Epidermal melanocyte (primary cell): ENCODE measurements around the gene KCNT1.

Experiments
- DNase-seq: peaks from one replicate; pipeline ENCODE4 v3.0.0; 2011; ENCODE audit warnings: low spot score; ENCODE audit not compliant: insufficient read length

Gene KCNT1

DNA sequence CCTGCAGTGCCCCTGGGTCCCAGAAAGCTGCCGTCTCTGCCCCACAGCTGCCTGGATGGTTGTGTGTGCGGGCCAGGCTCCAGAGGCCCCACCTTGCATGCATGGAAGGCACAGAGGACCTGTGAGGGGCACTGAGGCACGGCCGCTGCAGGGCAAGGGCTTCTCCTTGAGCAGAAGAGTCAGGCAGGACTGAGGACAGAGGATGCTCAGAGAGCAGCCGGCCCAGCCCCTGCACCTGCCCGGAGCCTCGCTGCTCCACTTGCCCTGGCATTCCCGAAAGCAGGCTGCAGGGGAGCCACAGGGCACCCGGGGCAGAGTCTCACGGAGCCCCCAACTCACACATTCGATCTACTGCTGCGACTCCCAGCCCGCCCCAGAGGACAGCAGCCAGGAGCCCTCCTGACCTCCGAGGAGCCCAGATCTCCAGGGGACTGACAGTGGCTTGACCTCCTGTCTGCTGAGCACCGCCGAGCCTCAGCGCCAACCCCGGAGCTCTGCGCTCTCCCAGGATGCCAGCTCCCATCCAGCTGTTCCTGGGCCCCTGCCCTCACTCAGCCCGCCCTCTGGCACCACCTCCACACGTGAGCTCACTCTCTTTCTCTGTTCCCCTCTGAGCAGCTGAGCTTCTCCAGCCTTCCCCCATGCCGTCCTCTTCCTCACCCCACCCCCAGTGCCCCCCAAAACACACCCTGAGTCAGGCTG is 95.0 kb downstream of the KCNT1 start:
- DNase-seq = no peak

DNA sequence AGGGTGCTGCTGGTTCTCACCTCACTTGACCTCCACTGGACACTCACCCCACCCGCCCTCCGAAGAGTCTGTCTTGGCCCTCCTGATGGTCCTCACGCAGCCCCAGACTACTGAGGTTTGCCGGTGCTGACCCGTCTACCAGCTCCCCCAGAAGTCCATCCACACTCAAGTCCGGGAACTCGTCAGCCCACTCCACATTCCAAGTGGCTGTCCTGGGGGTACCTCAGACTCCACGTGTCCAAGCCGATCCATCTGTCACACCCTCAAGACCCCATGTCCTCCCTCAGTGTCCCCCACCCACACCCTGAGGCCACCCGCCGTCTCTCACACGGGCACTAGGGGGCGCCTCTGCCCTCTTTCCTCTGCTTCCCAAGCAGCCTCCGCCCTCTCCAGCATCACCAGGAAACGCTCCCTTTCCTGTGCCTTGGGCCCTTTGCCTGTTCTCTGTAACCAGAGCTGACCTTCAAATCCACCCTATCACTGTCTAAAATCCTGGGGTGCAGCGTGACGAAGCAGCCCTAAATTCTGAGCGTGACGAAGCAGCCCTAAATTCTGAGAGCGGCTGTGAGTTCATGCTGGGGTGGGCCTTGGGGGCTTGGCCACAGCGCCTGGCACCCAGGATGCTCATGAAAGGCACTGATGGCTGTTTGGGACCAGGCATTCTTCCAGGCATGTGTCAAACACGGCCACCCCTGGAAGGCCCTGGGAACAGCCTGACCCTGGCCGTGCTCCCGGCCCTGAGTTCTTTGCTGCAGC is 95.7 kb downstream of the KCNT1 start:
- DNase-seq = no peak

DNA sequence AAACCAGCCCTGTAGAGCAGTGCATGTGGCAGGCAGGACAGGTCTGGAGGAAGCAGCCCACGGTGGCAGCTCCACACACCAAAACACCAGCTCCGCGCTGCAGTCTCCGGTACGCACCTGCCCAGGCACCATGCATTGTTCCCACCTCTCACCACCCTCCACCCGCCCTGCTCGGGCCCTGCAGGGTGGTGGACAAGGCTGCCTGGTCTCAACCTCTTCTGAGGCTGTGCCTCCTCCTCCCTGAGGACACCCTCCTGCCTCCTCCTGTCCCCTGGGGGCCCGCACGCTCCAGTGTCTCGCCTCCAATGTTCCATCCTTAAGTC is 96.2 kb downstream of the KCNT1 start:
- no peak for DNase-seq

DNA sequence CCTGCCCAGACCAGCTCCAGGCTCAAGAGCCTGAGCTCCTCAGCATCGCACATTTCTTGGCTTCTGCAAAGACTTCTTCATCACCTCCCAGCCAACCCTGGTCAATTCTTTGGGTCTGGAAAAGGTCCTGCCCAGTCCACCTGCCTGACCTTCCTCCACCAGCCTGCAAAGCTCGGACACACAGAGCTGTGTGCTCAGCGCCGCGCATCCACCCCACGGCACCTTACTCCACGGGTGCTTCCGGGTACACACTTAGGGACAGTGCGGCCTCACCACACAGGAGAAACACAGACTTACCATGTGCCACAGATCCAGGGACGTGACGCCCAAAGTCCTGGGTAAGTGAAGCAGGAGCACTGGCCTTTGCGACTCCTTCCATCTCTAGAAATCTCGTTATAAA is 97.3 kb downstream of the KCNT1 start:
- DNase-seq = no peak

DNA sequence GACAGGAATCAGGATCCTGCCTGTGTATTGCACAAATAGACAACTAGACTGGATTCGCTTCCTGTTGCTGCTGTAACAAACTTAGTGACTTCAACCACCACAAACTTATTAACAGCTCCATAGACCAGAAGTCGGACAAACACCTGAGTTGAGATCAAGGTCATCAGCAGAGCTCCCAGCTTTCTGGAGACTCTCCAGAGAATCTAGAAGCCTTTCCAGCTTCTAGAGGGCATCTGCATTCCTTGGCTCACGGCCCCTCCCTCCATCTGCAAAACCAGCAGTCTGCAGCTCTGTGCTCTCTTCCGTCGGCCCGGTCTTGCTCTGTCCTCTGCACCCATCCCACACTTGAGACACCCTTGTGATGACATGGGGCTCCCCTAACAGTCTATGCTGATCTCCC is 99.1 kb downstream of the KCNT1 start:
- no peak for DNase-seq

DNA sequence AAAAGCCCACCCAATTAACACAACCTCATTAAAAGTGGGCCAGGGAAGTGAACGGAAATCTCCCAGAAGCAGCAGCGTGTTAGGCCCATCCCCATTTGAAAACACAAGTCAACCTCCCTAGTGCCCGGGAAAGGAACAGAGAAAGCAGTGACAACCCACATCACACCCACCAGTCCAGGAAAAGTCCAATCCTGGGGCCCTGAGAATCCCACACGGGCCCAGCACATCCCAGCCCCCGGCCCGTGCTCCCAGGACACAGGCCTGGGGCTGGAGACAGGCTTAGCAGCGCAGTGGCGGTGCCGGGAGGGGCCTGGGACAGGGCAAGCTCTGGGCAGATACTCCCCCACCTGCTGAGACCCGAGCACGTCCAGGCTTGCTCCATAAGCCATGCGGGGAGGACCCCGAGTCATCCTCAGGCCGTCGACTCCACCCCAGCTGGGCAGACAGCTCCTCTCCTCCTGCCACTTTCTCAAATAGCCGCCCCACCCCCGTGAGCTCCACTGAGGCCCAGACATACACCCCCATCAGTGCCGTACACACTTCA is 101.0 kb downstream of the KCNT1 start:
- no peak for DNase-seq

DNA sequence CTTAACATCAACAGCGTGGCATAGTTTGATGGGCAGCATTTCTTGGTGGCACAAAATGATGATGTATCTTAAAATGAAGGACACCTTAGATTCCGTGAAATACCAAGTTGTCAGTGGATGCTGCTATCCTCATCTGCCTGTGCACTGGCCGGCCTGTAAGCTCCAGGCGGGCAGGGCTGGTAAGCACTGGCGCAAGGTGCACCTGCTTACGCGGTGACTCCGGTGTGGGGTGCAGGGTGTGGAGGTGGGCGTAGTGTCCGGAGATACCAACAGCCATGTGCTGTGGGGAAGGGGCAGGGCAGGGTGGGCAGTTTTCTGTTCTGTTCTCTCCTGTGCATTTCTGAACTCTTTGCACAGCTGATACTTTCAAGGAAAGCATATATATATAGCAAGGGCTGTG is 101.5 kb downstream of the KCNT1 start:
- DNase-seq = no peak

DNA sequence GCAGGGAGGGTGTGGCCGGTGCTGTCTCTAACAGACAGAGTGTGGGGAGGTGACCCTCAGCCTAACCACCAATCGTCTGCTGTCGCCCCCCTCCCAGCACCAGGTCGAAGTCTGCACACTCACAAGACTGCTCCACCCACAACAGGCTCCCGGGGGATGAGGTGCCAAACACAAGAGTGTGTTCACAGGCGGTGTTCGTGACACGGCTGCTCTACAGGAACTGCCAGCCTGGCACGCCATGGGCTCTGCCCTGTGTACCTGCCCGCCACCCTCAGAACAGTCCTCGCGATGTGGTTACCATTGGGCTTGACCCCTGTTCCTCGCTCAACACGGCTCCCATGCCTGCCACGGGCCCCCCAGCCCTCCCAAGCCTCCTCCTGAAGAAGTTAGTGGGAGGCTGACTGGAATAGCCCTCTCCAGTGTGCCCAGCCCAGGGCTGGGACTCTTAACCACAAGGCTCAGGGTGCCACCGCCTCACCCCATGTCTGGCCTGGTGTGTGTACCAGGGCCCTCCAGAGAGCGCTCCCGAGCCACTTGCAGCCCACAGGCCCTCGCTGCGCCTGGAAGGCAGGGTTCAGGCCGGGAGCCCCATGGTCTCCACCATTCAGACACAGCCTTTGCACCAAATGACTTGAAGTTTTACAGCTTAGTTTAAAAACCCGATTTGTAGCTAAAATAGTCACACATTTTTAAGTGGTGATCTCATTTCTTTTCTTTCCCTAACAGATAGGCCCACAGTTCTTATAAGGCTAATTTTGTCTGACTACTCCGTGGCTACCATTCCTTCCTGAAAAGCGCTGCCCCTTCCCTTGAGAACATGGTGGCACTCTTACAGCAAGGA is 102.8 kb downstream of the KCNT1 start:
- no peak for DNase-seq

DNA sequence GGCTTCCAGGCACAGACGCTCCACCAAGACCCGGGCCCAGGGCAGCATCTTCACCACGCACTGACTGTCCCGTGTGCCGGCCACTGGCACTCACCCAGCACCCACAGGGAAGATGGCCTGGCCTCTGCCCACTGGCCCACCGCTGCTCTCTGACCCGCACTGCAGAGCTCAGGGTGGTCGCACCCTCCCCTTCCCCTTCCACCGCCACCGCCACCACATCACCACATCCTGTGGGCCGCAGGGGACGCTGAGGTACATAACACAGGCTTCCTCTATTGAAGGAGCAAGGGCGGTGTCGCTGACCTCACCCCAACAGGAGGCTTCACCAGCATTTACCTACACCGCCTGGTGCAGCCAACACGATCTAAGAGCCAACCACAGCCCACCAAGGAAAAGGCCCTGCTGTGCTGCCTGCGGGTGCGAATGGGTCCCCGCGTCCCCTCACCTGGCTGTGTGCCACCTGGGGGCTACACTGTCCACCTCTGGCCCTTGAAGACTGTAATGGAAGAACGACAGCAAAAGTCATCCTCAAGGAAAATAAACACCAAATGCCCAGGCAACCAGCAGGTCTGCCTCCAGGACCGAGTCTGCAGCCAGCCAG is 103.5 kb downstream of the KCNT1 start:
- no peak for DNase-seq

DNA sequence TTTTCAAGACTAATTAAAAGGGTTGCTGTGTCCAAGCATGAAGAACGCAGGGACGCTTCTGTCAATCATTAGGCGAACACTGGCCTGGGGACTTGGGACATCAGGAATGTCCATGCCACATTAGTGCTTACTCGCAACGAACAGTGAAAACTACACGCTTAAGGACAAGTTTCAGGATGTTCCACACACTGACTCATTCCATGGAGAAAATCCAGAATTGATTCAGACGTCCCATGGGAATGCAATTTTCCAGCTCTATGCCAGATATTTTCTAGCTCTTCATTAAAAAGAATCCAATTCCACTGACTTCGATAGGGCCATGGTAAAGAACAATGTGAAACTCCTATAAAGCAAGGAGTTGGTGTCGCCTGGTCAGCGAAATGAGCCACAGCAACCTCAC is 107.2 kb downstream of the KCNT1 start:
- peak; percentile 13 for DNase-seq

DNA sequence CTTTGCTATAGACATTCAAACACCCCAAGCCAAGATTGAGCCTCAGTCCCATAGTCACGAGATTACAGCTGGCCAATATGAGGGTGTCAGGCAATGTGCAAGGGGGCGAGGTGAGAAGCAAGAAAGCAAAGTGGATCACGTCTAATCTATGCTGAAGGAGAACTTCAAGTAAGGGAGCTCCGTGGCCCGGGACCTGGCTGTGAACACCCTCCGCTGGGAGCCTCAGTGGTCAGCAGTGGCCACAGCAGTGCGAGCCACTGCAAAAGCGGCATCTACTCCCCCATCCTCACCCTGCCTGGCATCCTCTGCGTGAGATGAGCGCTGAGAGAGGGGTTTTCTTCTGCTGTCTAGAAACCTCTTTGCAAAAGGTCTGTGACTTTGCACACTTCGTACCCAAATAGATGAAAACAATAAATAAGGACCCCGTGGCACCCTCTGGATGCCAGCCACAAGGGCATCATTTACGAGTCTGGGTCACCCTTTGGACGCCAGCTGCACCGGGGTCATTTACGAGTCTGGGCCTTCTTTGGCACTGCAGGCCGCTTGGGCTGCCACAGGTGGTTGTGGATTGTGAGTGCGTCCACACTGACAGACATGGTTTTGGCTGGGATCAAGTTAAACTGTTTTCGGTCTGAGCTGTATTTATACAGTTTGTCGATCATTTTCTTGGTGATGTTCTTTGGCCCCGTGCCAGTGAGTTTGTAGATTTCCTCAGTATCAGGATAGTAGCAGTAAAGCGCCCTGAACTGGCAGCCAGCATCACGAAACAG is 109.0 kb downstream of the KCNT1 start:
- no peak for DNase-seq

DNA sequence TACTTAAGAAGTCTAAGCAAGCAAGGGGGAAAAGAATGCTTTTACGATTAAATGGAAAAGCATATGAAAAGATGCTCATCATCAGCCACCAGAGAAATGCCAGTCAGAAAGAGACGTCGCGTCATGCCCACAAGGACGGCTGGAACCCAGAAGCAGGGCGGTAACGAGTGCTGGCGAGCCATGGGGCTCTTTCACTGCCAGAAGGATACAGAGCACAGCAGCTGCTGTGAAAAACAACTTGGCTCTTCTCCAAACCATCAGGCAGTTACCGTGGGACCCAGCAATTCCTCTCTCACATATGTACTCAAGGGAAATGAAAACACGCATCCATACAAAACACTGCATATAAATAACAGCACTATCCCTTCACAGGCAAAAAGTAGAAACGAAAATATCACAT is 109.8 kb downstream of the KCNT1 start:
- no peak for DNase-seq

DNA sequence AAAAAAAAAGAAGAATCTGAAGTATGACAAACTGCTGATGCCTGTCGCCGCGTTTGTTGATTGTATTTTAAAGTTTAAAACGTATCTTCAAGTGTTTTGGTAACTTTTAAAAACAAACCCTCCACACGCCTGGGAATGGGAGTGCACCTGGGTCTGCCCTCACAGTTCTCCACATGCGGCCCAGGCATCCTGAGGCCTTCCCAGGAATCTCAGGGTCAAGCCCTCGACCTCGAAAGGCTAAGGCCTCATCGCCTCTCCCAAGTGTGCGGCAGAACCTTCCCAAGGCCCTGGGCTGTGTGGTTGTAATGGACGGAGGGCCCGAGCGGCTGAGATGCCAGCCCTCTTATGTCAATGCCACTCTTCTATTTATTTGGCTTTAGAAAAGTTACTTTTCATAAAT is 111.0 kb downstream of the KCNT1 start:
- no peak for DNase-seq

DNA sequence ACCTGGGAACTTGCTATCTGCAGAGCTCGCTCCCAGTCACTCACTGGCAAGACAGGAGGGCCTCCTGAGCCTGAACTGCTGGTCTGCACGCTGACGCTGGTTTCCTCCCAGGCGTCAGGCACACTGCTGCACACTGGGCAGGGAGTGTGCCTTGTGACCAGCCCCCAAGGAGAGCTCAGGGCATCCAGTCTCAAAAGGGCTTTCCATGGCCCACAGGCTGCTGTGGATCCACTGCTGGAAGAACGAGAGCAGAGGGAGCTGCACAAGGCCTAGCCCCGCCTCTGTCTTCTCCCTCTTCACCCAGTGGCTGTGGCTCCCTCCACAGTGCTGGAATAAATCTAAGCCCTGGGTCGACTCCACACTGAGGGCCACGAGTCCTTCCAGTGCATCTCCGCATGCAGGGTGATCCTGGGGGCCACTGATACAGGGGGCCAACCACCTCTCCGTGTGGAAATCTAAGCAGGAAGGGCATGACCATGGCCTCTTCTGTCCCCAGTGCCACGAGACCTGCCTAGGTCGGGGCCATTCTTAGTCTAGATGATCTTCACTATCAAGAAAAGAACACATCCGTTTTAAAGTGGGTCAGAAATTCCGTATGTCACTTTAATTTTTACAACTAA is 111.8 kb downstream of the KCNT1 start:
- no peak for DNase-seq

DNA sequence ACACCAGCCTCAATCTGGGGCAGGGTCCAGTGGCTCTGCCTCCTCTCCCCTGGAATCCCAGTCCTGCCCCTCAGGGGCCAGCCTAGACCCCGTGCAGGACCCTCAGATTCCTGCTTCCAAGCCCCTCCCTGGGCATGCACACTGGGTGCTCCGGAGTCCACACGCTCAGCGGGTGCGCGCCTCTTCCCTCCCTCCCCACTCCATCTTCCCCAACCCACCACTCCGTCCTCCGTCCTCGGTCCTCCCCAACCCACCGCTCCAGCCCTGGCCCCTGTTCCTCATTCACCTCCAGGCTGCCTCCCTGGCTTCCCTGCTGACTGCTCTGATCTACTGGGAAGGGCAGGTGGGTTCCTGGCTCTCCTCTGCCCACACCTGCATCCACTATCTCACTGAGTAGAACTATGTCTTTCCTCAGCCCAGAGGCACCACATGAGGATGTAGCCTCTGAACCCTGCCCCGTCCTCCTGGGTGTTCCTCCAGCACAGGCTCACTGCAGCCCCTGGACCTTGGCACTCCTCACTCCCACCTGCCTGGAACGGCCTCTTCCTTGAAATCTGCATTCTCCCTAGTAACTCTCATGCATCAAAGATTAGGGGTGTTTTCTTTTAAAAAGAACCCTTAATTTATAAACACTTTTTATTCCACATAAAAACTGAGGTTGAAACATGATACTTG is 112.6 kb downstream of the KCNT1 start:
- no peak for DNase-seq

DNA sequence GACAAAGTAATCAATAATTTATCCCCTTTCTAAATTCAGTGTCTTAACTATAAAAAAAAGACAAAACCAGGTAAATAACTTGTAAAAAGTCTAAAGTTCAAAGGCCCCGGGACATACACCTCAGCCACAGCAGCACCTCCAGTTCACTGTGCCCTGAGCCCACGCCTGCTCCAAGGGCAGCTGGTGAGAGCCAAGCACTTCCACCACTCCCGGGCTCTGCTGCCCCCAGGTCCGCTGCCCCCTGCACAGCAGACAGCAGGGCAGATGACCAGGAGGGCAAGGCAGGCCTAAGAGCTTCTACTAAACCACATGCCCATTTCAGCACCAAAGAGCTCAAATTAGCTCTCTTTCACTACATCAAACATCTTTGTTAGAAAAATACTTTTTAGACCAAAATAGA is 113.4 kb downstream of the KCNT1 start:
- DNase-seq = no peak

DNA sequence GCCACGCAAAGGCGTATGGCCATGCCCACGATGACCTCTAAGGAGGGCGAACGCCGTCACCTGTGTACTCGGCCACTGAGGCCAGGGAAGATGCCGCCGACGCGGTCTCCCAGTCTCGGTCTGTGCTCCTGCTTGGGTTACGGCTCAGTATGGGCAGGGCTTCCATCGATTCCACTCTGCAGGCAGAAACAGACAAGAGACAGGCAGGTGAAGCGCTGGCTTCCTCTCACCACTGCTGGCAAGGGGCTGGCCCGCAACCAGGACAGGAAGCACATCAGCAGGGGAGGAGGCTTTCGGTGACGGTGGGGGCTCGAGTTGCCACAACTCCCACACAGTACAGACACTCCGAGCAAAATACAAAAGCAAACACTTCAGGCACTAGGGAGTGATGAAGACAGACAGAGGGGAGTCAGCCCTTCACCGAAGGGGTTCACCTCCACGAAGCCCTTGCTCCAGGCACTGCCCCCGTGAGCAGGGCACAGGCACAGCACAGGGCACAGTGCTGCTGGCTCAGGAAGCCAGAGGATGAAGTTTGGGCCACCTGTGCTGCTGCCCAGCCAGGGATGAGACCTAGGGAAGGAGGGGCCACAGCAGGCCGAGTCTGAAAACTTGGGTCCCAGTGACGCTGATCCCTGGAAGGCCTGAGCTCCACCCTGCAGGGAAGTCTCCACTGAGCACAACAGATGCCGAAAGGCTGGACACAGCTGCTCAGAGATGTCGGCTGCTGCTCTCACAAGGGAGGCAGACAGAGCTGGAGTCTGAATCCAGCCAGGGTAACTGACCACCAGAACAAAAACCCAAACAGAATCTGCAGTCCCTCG is 114.1 kb downstream of the KCNT1 start:
- DNase-seq = peak; percentile 5

DNA sequence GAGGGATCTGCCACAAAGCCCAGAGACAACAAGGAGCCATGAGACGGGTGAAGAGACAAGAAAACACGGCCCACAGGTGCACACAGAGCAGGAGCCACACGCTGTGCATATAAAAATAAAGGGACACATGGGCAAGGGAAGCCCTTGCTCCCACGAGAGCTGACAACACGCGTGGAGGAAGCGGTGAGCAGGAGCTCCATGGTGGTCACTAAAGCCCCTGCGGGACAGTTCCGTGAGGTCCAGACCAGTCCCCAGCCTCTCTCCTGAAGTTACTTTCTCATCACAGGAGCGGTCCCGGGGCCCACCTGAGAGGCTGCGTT is 114.6 kb downstream of the KCNT1 start:
- no peak for DNase-seq
